ENCODE data around the gene C19orf18. TPM values are rescaled to one million over a fixed set of nuclear protein-coding genes. Genes with fewer than 3 reads are reported as not detected.

Gene C19orf18
- total and polyA plus RNA-seq, 10 donors: 0.50 to 4.2 (median 1.7) TPM; not detected in 3

GRCh38 chr19:57964761-57965160 lies 9.6 kb downstream of the C19orf18 start:
- WGBS, 5 donors: 76 to 92% (median 88%) methylated on average over 8 of the region's 8 CpGs
- H3K4me3 ChIP-seq: no peak overlapping the region

GRCh38 chr19:57961785-57962184 lies 12.5 kb downstream of the C19orf18 start:
- Histone ChIP-seq H3K9me3 (peaks cover 7 to 100% (median 100%) of the 10 kb centered on the region in 8 donors), H3K27me3 (replicated peaks in 1 of 7) (no peaks in the 10 kb centered on the region), H3K36me3 (peaks cover 0 to 38% (median 2%) of the 10 kb centered on the region in 6 donors), H3K4me3 (no peak overlapping the region), H3K4me1 (no peaks in the 10 kb centered on the region), H3K27ac (no peak overlapping the region)
- TF ChIP-seq POLR2A (IDR thresholded peaks at IDR 0.05): no peak
- TF ChIP-seq POLR2AphosphoS5 (IDR thresholded peaks at IDR 0.05): no peak
- TF ChIP-seq, protein P1, sequence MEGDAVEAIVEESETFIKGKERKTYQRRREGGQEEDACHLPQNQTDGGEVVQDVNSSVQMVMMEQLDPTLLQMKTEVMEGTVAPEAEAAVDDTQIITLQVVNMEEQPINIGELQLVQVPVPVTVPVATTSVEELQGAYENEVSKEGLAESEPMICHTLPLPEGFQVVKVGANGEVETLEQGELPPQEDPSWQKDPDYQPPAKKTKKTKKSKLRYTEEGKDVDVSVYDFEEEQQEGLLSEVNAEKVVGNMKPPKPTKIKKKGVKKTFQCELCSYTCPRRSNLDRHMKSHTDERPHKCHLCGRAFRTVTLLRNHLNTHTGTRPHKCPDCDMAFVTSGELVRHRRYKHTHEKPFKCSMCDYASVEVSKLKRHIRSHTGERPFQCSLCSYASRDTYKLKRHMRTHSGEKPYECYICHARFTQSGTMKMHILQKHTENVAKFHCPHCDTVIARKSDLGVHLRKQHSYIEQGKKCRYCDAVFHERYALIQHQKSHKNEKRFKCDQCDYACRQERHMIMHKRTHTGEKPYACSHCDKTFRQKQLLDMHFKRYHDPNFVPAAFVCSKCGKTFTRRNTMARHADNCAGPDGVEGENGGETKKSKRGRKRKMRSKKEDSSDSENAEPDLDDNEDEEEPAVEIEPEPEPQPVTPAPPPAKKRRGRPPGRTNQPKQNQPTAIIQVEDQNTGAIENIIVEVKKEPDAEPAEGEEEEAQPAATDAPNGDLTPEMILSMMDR (IDR thresholded peaks at IDR 0.05 in 8 of 11, conservative IDR thresholded peaks at IDR 0.05 in 3 of 11): no peak
- DNase-seq: no peak
- 77 to 93% (median 85%) methylated on average over 1 of the region's 1 CpG for WGBS, 5 donors
- intact Hi-C loops (cut with DNase I; ENCODE audit: low total_unique reads): no loop called here

More at GRCh38 chr19:57964761-57965160, 9.6 kb downstream of the C19orf18 start:
- intact Hi-C loops (cut with DNase I; ENCODE audit: low total_unique reads): no loop called here
- no peak for DNase-seq
- no peak overlapping the region for H3K27ac ChIP-seq
- peaks cover 0 to 51% (median 4%) of the 10 kb centered on the region in 6 donors for H3K36me3 ChIP-seq
- no peaks in the 10 kb centered on the region for H3K4me1 ChIP-seq
- TF ChIP-seq, protein P1 (IDR thresholded peaks at IDR 0.05 in 8 of 11, conservative IDR thresholded peaks at IDR 0.05 in 3 of 11): no peak
- TF ChIP-seq POLR2AphosphoS5 (IDR thresholded peaks at IDR 0.05) (no peak), POLR2A (IDR thresholded peaks at IDR 0.05) (no peak)
- H3K9me3 ChIP-seq: peaks cover 15 to 100% (median 100%) of the 10 kb centered on the region in 8 donors
- no peaks in the 10 kb centered on the region for H3K27me3 ChIP-seq (replicated peaks in 1 of 7)

- Histone ChIP-seq H3K36me3 (peaks cover 0 to 5% (median 0%) of the 10 kb centered on the region in 6 donors), H3K27me3 (replicated peaks in 1 of 7) (peaks cover 0 to 3% (median 0%) of the 10 kb centered on the region in 7 donors), H3K4me1 (no peaks in the 10 kb centered on the region), H3K27ac (no peak overlapping the region), H3K9me3 (peaks cover 0 to 100% (median 91%) of the 10 kb centered on the region in 8 donors), H3K4me3 (no peak overlapping the region)
- intact Hi-C loops (cut with DNase I; ENCODE audit: low total_unique reads): no loop called here
- WGBS, 5 donors: 84 to 94% (median 88%) methylated on average over 4 of the region's 4 CpGs
- DNase-seq: no peak
- no peak for TF ChIP-seq POLR2A (IDR thresholded peaks at IDR 0.05)
- TF ChIP-seq, protein P1 (IDR thresholded peaks at IDR 0.05 in 8 of 11, conservative IDR thresholded peaks at IDR 0.05 in 3 of 11): no peak
- TF ChIP-seq POLR2AphosphoS5 (IDR thresholded peaks at IDR 0.05): no peak
These were observed 19.3 kb downstream of the C19orf18 start for GRCh38 chr19:57954996-57955395.

DNA sequence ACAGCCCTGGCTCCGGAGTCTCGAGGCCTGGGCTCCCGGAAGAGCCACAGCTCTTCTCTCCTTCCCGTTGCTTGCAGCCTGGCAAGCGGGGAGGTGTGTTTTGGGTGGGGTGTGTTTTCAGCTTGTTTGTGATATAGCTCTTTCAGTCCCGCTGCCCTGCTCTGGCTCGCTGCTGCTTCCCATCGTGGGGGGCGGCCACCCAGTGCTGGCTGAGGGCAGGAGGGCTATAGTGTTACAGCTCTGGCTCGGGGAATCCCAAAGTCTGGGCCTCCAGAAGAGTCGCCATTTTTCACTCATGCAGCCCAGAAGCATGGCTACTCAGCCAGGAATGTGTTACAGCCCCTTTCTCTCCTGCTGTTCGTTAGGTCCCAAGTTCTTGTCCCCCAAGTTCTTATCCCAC lies 24.6 kb downstream of the C19orf18 start:
- Histone ChIP-seq H3K4me1 (peaks cover 7 to 29% (median 14%) of the 10 kb centered on the region in 6 donors), H3K27me3 (replicated peaks in 1 of 7) (no peaks in the 10 kb centered on the region), H3K27ac (no peak overlapping the region), H3K9me3 (peaks cover 0 to 86% (median 66%) of the 10 kb centered on the region in 8 donors), H3K4me3 (no peak overlapping the region), H3K36me3 (peaks cover 0 to 13% (median 2%) of the 10 kb centered on the region in 6 donors)
- TF ChIP-seq, protein P1 (IDR thresholded peaks at IDR 0.05 in 8 of 11, conservative IDR thresholded peaks at IDR 0.05 in 3 of 11): no peak
- TF ChIP-seq POLR2A (IDR thresholded peaks at IDR 0.05) (no peak), POLR2AphosphoS5 (IDR thresholded peaks at IDR 0.05) (no peak)
- 87 to 95% (median 90%) methylated on average over 7 to 12 of the region's 12 CpGs for WGBS, 5 donors
- DNase-seq: no peak
- intact Hi-C loops (cut with DNase I; ENCODE audit: low total_unique reads): no loop called here
